Stimulated activated CD8-positive, alpha-beta memory T cell treated with anti-CD3 and anti-CD28 coated beads, Interleukin-12 subunit alpha, Interleukin-12 subunit beta, amount 100 ng/mL, for 24 hours (primary cell): ENCODE results near the gene COPG2.
"Not testable (repeated sequence)": the region's sequence is repeated elsewhere in the genome, so short reads cannot be mapped to it uniquely, and the experiment has no call there.

Source experiments
- DNase-seq: peaks from one replicate; pipeline ENCODE4 v3.0.0-alpha.2; 2020; ENCODE audit errors: extremely low read depth

COPG2 gene

GRCh38 chr7:130649004-130649790, 19.4 kb downstream of the COPG2 start:
- DNase-seq: no peak

- DNase-seq: no peak
These were observed 20.0 kb downstream of the COPG2 start for GRCh38 chr7:130648580-130648979.

- no peak for DNase-seq
These were observed 26.2 kb downstream of the COPG2 start for GRCh38 chr7:130642383-130642782.

- DNase-seq: no peak
These were observed 27.1 kb downstream of the COPG2 start for GRCh38 chr7:130641497-130641896.

DNA sequence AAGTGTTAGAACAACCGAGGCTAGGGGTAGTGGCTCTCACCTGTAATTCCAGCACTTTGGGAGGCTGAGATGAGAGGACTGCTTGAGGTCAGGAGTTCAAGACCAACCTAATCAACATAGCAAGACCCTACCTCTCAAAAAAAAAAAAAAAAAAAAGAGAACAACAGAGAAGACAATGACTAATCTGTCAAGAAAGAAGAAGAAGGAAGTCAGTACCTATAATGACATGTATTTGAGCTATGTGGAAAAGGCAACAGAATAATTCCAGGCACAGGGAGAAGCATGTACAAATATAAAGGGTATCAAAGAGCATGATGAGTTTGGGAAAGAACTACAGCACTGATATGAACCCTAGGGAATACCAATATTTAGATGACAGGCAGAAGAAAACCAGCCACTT, 27.5 kb downstream of the COPG2 start:
- DNase-seq: no peak

- DNase-seq: no peak
These were observed 29.2 kb downstream of the COPG2 start for GRCh38 chr7:130639388-130639787.

DNA sequence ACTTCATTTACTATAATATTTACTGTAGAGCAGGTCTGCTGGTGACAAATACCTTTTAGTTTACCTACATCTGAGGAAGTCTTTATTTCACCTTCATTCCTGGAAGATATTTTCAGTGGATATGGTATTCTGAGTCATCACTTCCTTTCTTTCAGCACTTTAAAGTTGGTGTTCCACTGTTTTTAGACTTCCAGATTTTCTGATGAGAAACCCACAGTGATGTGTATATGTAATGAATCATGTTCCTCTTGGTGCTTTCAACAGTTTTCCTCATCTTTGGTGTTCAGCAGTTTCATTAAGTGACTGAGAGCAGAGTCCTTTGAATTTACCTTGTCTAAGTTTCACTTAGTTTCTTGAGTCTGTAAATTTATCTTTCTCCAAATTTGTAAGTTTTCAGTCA, 36.4 kb downstream of the COPG2 start:
- no peak for DNase-seq

GRCh38 chr7:130628901-130629300, 39.6 kb downstream of the COPG2 start:
- DNase-seq: no peak

GRCh38 chr7:130627775-130628174, 40.8 kb downstream of the COPG2 start:
- DNase-seq: no peak

- no peak for DNase-seq
These were observed 45.7 kb downstream of the COPG2 start for GRCh38 chr7:130622866-130623265.

GRCh38 chr7:130615583-130615982, 53.0 kb downstream of the COPG2 start:
- DNase-seq: no peak

DNA sequence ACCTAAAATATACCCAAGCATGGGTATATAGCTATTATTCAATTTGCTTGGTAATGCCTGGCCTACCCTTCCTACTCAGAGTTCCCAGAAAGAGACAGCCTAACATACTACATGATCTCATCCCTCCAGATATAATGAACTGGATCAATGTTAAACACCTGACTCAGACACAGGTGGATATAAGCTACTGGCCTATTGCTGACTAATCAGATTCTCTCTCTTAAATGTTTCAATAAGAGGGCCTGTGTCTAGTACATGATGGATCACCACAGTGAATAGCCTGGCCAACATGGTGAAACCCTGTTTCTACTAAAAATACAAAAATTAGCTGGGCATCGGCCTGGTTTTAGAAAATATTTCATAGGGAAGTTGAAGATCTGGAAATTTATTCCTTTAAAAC, 54.1 kb downstream of the COPG2 start:
- DNase-seq: no peak

- no peak for DNase-seq
These were observed 57.3 kb downstream of the COPG2 start for GRCh38 chr7:130611218-130611617.

DNA sequence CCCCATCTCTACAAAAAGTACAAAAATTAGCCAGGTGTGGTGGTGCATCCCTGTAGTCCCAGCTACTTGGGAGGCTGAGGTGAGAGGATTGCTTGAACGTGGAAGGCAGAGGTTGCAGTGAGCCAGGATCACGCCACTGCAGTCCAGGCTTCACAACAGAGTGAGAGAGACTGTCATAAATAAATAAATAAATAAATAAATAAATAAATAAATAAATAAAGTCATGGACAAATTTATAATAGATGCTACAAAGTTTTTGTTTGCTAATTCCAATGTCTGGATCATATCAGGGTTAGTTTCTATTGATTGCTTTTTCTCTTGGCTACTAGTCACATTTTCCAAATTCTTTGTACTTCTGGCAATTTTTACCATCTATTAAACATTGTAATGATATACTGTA, 61.5 kb downstream of the COPG2 start:
- DNase-seq: not testable (repeated sequence)

- DNase-seq: no peak
These were observed 62.4 kb downstream of the COPG2 start for GRCh38 chr7:130606161-130606560.

GRCh38 chr7:130598056-130598455, 70.5 kb downstream of the COPG2 start:
- no peak for DNase-seq

- no peak for DNase-seq
These were observed 72.6 kb downstream of the COPG2 start for GRCh38 chr7:130595986-130596385.

DNA sequence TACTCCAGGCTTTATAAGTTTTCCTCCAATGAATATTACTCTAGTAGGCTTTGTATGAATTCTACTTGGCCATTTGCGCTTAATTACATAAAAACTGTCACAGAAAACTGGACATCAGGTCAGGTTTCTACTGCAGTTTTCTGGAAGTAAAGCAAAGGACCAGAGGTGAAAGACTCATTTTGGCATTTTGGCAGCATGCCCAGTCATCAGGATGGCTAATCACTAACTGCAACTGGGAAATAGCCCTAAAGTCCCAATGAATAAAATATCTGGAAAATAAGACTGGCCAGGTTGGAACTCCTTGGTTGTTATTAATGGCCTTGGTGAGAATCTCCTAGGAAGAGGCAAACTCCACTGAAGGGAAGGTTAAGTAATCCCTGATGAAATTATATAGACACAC, 75.5 kb downstream of the COPG2 start:
- no peak for DNase-seq

- DNase-seq: not testable (repeated sequence)
These were observed 77.1 kb downstream of the COPG2 start for GRCh38 chr7:130591464-130591863.

DNA sequence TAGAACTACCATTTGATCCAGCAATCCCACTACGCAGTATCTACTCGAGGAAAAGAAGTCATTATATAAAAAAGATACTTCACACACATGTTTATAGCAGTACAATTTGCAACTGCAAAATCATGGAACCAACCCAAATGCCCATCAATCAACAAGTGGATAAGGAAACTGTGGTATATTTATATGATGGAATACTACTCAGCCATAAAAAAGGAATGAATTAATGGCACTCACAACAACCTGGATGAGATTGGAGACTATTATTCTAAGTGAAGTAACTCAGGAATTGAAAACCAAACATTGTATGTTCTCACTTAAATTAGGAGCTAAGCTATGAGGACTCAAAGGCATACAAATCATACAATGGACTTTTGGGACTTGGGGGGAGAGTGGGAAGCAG, 82.6 kb downstream of the COPG2 start:
- DNase-seq: not testable (repeated sequence)

DNA sequence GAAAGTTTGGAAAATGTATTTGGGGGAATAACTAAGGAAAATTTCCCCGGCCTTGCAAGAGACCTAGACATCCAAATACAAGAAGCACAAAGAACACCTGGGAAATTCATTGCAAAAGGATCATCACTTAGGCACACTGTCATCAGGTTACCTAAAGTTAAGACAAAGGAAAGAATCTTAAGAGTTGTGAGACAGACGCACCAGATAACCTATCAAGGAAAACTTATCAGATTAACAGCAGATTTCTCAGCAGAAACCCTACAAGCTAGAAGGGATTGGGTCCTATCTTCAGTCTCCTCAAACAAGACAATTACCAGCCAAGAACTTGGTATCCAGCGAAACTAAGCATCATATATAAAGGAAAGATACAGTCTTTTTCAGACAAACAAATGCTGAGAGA, 93.4 kb downstream of the COPG2 start:
- not testable (repeated sequence) for DNase-seq

- DNase-seq: not testable (repeated sequence)
These were observed 98.4 kb downstream of the COPG2 start for GRCh38 chr7:130570144-130570543.

DNA sequence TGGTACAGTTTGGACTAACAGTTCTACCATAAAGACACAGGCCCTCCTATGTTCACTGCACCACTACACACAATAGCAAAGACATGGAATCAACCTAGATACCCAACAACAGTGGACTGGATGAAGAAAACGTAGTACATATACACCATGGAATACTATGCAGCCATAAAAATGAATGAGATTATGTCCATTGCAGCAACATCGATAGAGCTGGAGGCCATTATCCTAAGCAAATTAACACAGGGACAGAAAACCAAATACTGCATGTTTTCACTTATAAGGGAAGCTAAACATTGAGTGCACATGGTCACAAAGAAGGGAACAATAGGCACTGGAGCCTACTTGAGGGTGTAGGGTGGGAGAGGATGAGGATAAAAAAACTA, 101.7 kb downstream of the COPG2 start:
- DNase-seq: no peak
